GM19395 (cell line): ENCODE results near the gene OBSCN.

Experiments used
- ATAC-seq: cut with Tn5 transposase; IDR thresholded peaks from one replicate; pipeline ENCODE4 v1.9.1; 2021; ENCODE audit warnings: mild to moderate bottlenecking, moderate library complexity; ENCODE audit not compliant: unreplicated experiment

OBSCN gene

GRCh38 chr1:228286505-228287417 lies 78.9 kb downstream of the OBSCN start:
- ATAC-seq: no peak

GRCh38 chr1:228287541-228288425 lies 79.9 kb downstream of the OBSCN start:
- no peak for ATAC-seq

- no peak for ATAC-seq
Measured at GRCh38 chr1:228288536-228289238, 80.8 kb downstream of the OBSCN start.

- ATAC-seq: no peak
Measured at GRCh38 chr1:228289239-228289849, 81.5 kb downstream of the OBSCN start.

GRCh38 chr1:228289996-228290881 lies 82.4 kb downstream of the OBSCN start:
- ATAC-seq: no peak

GRCh38 chr1:228291906-228292608 lies 84.2 kb downstream of the OBSCN start:
- no peak for ATAC-seq

GRCh38 chr1:228292609-228292911 lies 84.7 kb downstream of the OBSCN start:
- no peak for ATAC-seq

GRCh38 chr1:228293393-228293792 lies 85.5 kb downstream of the OBSCN start:
- ATAC-seq: no peak

- no peak for ATAC-seq
Measured at GRCh38 chr1:228293816-228294500, 86.1 kb downstream of the OBSCN start.

- no peak for ATAC-seq
Measured at GRCh38 chr1:228294717-228295116, 86.9 kb downstream of the OBSCN start.

GRCh38 chr1:228295201-228295600 lies 87.4 kb downstream of the OBSCN start:
- no peak for ATAC-seq

GRCh38 chr1:228295981-228296380 lies 88.1 kb downstream of the OBSCN start:
- ATAC-seq: no peak

GRCh38 chr1:228297242-228297641 lies 89.4 kb downstream of the OBSCN start:
- ATAC-seq: no peak

GRCh38 chr1:228297822-228298221 lies 90.0 kb downstream of the OBSCN start:
- no peak for ATAC-seq

GRCh38 chr1:228298471-228298870 lies 90.6 kb downstream of the OBSCN start:
- ATAC-seq: no peak

- no peak for ATAC-seq
Measured at GRCh38 chr1:228299211-228299610, 91.4 kb downstream of the OBSCN start.

GRCh38 chr1:228299901-228300300 lies 92.1 kb downstream of the OBSCN start:
- no peak for ATAC-seq

GRCh38 chr1:228302086-228302485 lies 94.2 kb downstream of the OBSCN start:
- no peak for ATAC-seq

- no peak for ATAC-seq
Measured at GRCh38 chr1:228303596-228303995, 95.8 kb downstream of the OBSCN start.
